H9 (cell line): ENCODE measurements around the gene DUSP16. TPM values are rescaled to one million over a fixed set of nuclear protein-coding genes. Genes with fewer than 3 reads are reported as not detected.
"Not testable (repeated sequence)": the region's sequence is repeated elsewhere in the genome, so short reads cannot be mapped to it uniquely, and the experiment has no call there.

ENCODE experiments used
- DNase-seq: peaks from one replicate; pipeline ENCODE4 v3.0.0-alpha.2; 2017
- H2AFZ ChIP-seq: one replicate; pipeline ENCODE4 v1.6.1; 2013; ENCODE audit warnings: mild to moderate bottlenecking, low read length, control low read depth, moderate library complexity
- H2AK5ac ChIP-seq: 2 replicates; pipeline ENCODE4 v1.6.1; 2013; ENCODE audit warnings: low read length, control low read depth, mixed read lengths; ENCODE audit not compliant: insufficient read length
- H2BK120ac ChIP-seq: one replicate; pipeline ENCODE4 v1.6.1; 2013; ENCODE audit warnings: low read depth, mild to moderate bottlenecking, low read length, control low read depth, inconsistent platforms; ENCODE audit not compliant: poor library complexity, severe bottlenecking
- H2BK12ac ChIP-seq: 2 replicates; pipeline ENCODE4 v1.6.1; 2013; ENCODE audit warnings: low read length, control low read depth, mixed read lengths, low read depth; ENCODE audit not compliant: insufficient read length
- H2BK15ac ChIP-seq: 2 replicates; pipeline ENCODE4 v1.6.1; 2013; ENCODE audit warnings: low read depth, low read length, control low read depth
- H2BK20ac ChIP-seq: one replicate; pipeline ENCODE4 v1.6.1; 2013; ENCODE audit warnings: low read depth, mild to moderate bottlenecking, low read length, control low read depth, inconsistent platforms; ENCODE audit not compliant: poor library complexity, severe bottlenecking
- H2BK5ac ChIP-seq: 2 replicates; pipeline ENCODE4 v1.6.1; 2013; ENCODE audit warnings: low read length, control low read depth, mixed read lengths; ENCODE audit not compliant: insufficient read length
- H3K14ac ChIP-seq: 2 replicates; pipeline ENCODE4 v1.6.1; 2013; ENCODE audit warnings: low read length, control low read depth; ENCODE audit not compliant: insufficient read depth
- H3K18ac ChIP-seq: 2 replicates; pipeline ENCODE4 v1.6.1; 2013; ENCODE audit warnings: low read depth, mild to moderate bottlenecking, mixed read lengths, low read length, control low read depth; ENCODE audit not compliant: insufficient read length
- H3K23ac ChIP-seq: 2 replicates; pipeline ENCODE4 v1.6.1; 2013; ENCODE audit warnings: low read length, control low read depth, mixed read lengths, low read depth; ENCODE audit not compliant: insufficient read length
- H3K23me2 ChIP-seq: 2 replicates; pipeline ENCODE4 v1.6.1; 2013; ENCODE audit warnings: low read depth, mild to moderate bottlenecking, mixed read lengths, low read length, control low read depth; ENCODE audit not compliant: insufficient read length, poor library complexity, severe bottlenecking
- H3K27ac ChIP-seq: 2 replicates; pipeline ENCODE4 v1.5.1; 2013; ENCODE audit warnings: low read length, control low read depth, mixed read lengths, low read depth; ENCODE audit not compliant: insufficient read length
- H3K27me3 ChIP-seq: 2 replicates; pipeline ENCODE4 v1.6.1; 2013; ENCODE audit warnings: low read length, control low read depth, inconsistent platforms; ENCODE audit not compliant: insufficient read depth
- H3K4ac ChIP-seq: 2 replicates; pipeline ENCODE4 v1.6.1; 2013; ENCODE audit warnings: low read depth, mild to moderate bottlenecking, control low read depth, inconsistent platforms, low read length, moderate library complexity
- H3K4me1 ChIP-seq: 2 replicates; pipeline ENCODE4 v1.6.1; 2013; ENCODE audit warnings: low read length, control low read depth, inconsistent platforms; ENCODE audit not compliant: insufficient read depth
- H3K4me2 ChIP-seq: 2 replicates; pipeline ENCODE4 v1.6.1; 2013; ENCODE audit warnings: low read length, control low read depth, mixed read lengths; ENCODE audit not compliant: insufficient read length, insufficient read depth
- H3K56ac ChIP-seq: 2 replicates; pipeline ENCODE4 v1.6.1; 2013; ENCODE audit warnings: low read depth, mild to moderate bottlenecking, mixed read lengths, low read length, control low read depth; ENCODE audit not compliant: insufficient read length
- H3K79me1 ChIP-seq: 2 replicates; pipeline ENCODE4 v1.6.1; 2013; ENCODE audit warnings: low read depth, mild to moderate bottlenecking, moderate library complexity, low read length, control low read depth, inconsistent platforms; ENCODE audit not compliant: insufficient read depth, poor library complexity, severe bottlenecking
- H3K79me2 ChIP-seq: 2 replicates; pipeline ENCODE4 v1.6.1; 2013; ENCODE audit warnings: low read length, control low read depth, inconsistent platforms; ENCODE audit not compliant: insufficient read depth
- H3K9ac ChIP-seq: 2 replicates; pipeline ENCODE4 v1.6.1; 2013; ENCODE audit warnings: low read length, control low read depth, mixed read lengths; ENCODE audit not compliant: insufficient read length; ENCODE audit errors: extremely low read depth
- H3K9me3 ChIP-seq: one replicate; pipeline ENCODE4 v1.6.1; 2013; ENCODE audit warnings: low read depth, low read length, inconsistent platforms; ENCODE audit not compliant: control insufficient read depth
- H3T11ph ChIP-seq: one replicate; pipeline ENCODE4 v1.6.1; 2013; ENCODE audit warnings: mild to moderate bottlenecking, low read length, control low read depth, inconsistent platforms
- H4K20me1 ChIP-seq: one replicate; pipeline ENCODE4 v1.6.1; 2013; ENCODE audit not compliant: control insufficient read depth, insufficient read length, insufficient read depth
- H4K5ac ChIP-seq: 2 replicates; pipeline ENCODE4 v1.6.1; 2013; ENCODE audit warnings: low read depth, mild to moderate bottlenecking, mixed read lengths, low read length, control low read depth; ENCODE audit not compliant: insufficient read length
- H4K8ac ChIP-seq: replicated peaks from 2 replicates; pipeline ENCODE4 v1.6.1; 2013; ENCODE audit warnings: low read length, control low read depth, mixed read lengths, low read depth; ENCODE audit not compliant: insufficient read length
- H4K91ac ChIP-seq: 2 replicates; pipeline ENCODE4 v1.6.1; 2013; ENCODE audit warnings: low read depth, mild to moderate bottlenecking, moderate library complexity, mixed read lengths, low read length, control low read depth; ENCODE audit not compliant: insufficient read length
- H3K27ac Mint-ChIP-seq, 3 experiments: 2 replicates in 2 of 3; 3 replicates in 1 of 3; pipeline ENCODE4 v1.8.0; 2020 to 2021; ENCODE audit warnings: mixed read lengths in 3 of 3, mild to moderate bottlenecking in 1 of 3, moderate library complexity in 1 of 3
- H3K27me3 Mint-ChIP-seq: 2 replicates; pipeline ENCODE4 v1.8.0; 2021; ENCODE audit warnings: low read depth, mild to moderate bottlenecking, moderate library complexity, mixed read lengths
- H3K36me3 Mint-ChIP-seq, 3 experiments: 2 replicates in 2 of 3; 3 replicates in 1 of 3; pipeline ENCODE4 v1.8.0; 2020 to 2021; ENCODE audit warnings: low read depth in 3 of 3, mixed read lengths in 3 of 3; ENCODE audit not compliant: insufficient read depth in 1 of 3
- H3K4me1 Mint-ChIP-seq, 2 experiments: 2 replicates each; pipeline ENCODE4 v1.8.0; 2020; ENCODE audit warnings: mixed read lengths in 2 of 2
- H3K4me3 Mint-ChIP-seq, 2 experiments: 2 replicates in 1 of 2; 3 replicates in 1 of 2; pipeline ENCODE4 v1.8.0; 2020 to 2021; ENCODE audit warnings: mild to moderate bottlenecking in 2 of 2, mixed read lengths in 2 of 2, moderate library complexity in 1 of 2
- H3K9me3 Mint-ChIP-seq, 2 experiments: 2 replicates in 1 of 2; 3 replicates in 1 of 2; pipeline ENCODE4 v1.8.0; 2020; ENCODE audit warnings: mild to moderate bottlenecking in 2 of 2, mixed read lengths in 2 of 2, moderate library complexity in 1 of 2
- CTCF ChIP-seq: fragments of 200-600 bp; sonication (generic); conservative IDR thresholded peaks from 3 replicates; pipeline ENCODE4 v1.8.0; 2021; ENCODE audit warnings: antibody characterized with exemption, mild to moderate bottlenecking
- WGBS: extraction: QIAGEN DNeasy Blood & Tissue Kit; methylation state at CpG from one replicate; pipeline ENCODE4 v1.1.7; 2013; ENCODE audit warnings: missing lambda C conversion rate, low lambda C conversion rate, mixed read lengths; ENCODE audit not compliant: insufficient read length; ENCODE audit errors: extremely low coverage; 5-methylcytosine and 5-hydroxymethylcytosine counted together
- total RNA-seq: library from RNA; stranded (reverse); gene quantifications from 2 replicates; pipeline ENCODE4 v1.2.1, GENCODE V29; 2021

The DUSP16 gene
- total RNA-seq, 1 experiment from 2014 or later = 64.0 TPM

GRCh38 chr12:12598864-12599263 is 36.2 kb upstream of the DUSP16 start:
- H2BK120ac ChIP-seq = no peak overlapping the region
- H3K79me2 ChIP-seq = no peaks in the 10 kb centered on the region
- Mint-ChIP-seq H3K9me3 (no peaks in the 10 kb centered on the region; a peak in 2 of 5 replicates), H3K36me3 (no peaks in the 10 kb centered on the region), H3K4me1 (peaks cover 5 to 11% of the 10 kb centered on the region in 2 experiments; a peak in 2 of 4 replicates), H3K27me3 (no peaks in the 10 kb centered on the region), H3K4me3 (no peak overlapping the region), H3K27ac (no peak overlapping the region)
- H3T11ph ChIP-seq = no peak overlapping the region
- H3K27me3 ChIP-seq = no peaks in the 10 kb centered on the region
- no peak overlapping the region for H2BK12ac ChIP-seq
- no peak for TF ChIP-seq CTCF
- H3K9ac ChIP-seq = no peak overlapping the region
- H3K4ac ChIP-seq = no peak overlapping the region
- H3K23ac ChIP-seq = no peak overlapping the region
- no peak overlapping the region for H3K27ac ChIP-seq
- no peaks in the 10 kb centered on the region for H4K20me1 ChIP-seq
- H2BK5ac ChIP-seq = no peak overlapping the region
- peaks cover 4% of the 10 kb centered on the region; the same call in 1 of the 2 replicates for H3K4me1 ChIP-seq
- H3K18ac ChIP-seq = no peak overlapping the region
- H3K4me2 ChIP-seq = no peak overlapping the region
- H2BK15ac ChIP-seq = no peak overlapping the region
- no peaks in the 10 kb centered on the region for H3K9me3 ChIP-seq
- H4K91ac ChIP-seq = no peak overlapping the region
- H2BK20ac ChIP-seq = no peak overlapping the region
- H3K56ac ChIP-seq = no peak overlapping the region
- no peak overlapping the region for H4K8ac ChIP-seq
- DNase-seq = no peak
- no peak overlapping the region for H2AFZ ChIP-seq
- no peak overlapping the region for H2AK5ac ChIP-seq
- H3K14ac ChIP-seq = no peak overlapping the region
- H4K5ac ChIP-seq = no peak overlapping the region
- no peaks in the 10 kb centered on the region for H3K23me2 ChIP-seq
- no peaks in the 10 kb centered on the region for H3K79me1 ChIP-seq
- no CpG with 5 or more reads among the region's 3 CpGs for WGBS

- not testable (repeated sequence) for H3K36me3 Mint-ChIP-seq, H3K79me1 ChIP-seq, H3K27me3 Mint-ChIP-seq, H4K91ac ChIP-seq, H3K9me3 Mint-ChIP-seq, H3K27me3 ChIP-seq, H3K9ac ChIP-seq, H3K4me1 ChIP-seq, H2AFZ ChIP-seq, H3K56ac ChIP-seq, H3K27ac ChIP-seq, H2BK120ac ChIP-seq, H2BK15ac ChIP-seq, H3K23me2 ChIP-seq, H3K9me3 ChIP-seq, H4K8ac ChIP-seq, H4K20me1 ChIP-seq, H2BK20ac ChIP-seq, H4K5ac ChIP-seq, H3K27ac Mint-ChIP-seq, H2BK12ac ChIP-seq, H3K4ac ChIP-seq, H3K18ac ChIP-seq, H2BK5ac ChIP-seq, H3K4me3 Mint-ChIP-seq, H3K4me2 ChIP-seq, H3K23ac ChIP-seq, DNase-seq, H3K79me2 ChIP-seq, H2AK5ac ChIP-seq, H3K14ac ChIP-seq, H3T11ph ChIP-seq
- no CpG with 5 or more reads among the region's 3 CpGs for WGBS
- peaks cover 5 to 11% of the 10 kb centered on the region in 2 experiments; a peak in 2 of 4 replicates for H3K4me1 Mint-ChIP-seq
These were observed 33.9 kb upstream of the DUSP16 start for GRCh38 chr12:12596598-12596997.
